Upper lobe of left lung (tissue), 4 donors: ENCODE results near the gene CDH6.

Experiments used
- POLR2A ChIP-seq, 4 donors: fragments of 450-650 bp; IDR thresholded peaks; one replicate each; pipeline ENCODE4 v1.5.1; 2016 to 2017; ENCODE audit warnings: antibody characterized with exemption in 4 of 4, mild to moderate bottlenecking in 2 of 4
- POLR2AphosphoS5 ChIP-seq, 2 donors: sonication (generic); formaldehyde crosslinking; IDR thresholded peaks; one replicate each; pipeline ENCODE4 v1.5.1; 2017; ENCODE audit warnings: antibody characterized with exemption in 2 of 2
- TF ChIP-seq, protein P1 (sequence below), 6 experiments: fragments of 450-650 bp in 4 of 6; fragments of 200-600 bp in 2 of 6; sonication (generic) in 2 of 6; IDR thresholded peaks; one replicate each; pipeline ENCODE4 v1.5.1; 2016 to 2019; ENCODE audit warnings: antibody characterized with exemption in 6 of 6

DNA sequence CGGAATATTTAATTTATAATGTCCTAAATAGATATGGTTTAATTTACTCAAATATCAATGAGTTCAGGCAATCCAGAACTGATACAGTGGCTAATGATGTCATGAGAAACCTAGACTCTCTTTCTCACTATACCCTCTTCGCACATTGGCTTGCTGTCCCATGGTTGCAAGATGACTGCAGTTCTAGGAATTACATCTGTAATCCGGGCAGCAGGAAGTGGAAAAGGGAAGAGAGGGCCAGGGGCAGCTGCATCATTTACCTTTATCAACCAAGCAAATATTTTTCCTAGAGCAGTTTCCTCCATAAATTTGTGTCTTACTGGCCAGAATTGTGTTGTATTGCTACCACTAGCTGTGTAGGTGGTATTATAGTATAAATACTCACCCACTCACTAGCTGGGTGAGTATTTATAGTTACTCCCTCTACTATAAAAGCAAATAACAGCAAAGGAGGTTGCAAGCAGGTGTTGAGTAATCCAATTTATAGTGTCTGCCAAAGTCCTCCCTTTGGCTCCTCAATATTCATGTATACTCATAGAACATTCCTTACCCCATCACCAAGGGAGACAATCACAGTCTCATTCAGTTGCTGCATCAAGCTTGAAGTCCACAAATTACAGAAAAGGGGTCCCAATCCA, 169.6 kb downstream of the CDH6 start:
- TF ChIP-seq, protein P1, sequence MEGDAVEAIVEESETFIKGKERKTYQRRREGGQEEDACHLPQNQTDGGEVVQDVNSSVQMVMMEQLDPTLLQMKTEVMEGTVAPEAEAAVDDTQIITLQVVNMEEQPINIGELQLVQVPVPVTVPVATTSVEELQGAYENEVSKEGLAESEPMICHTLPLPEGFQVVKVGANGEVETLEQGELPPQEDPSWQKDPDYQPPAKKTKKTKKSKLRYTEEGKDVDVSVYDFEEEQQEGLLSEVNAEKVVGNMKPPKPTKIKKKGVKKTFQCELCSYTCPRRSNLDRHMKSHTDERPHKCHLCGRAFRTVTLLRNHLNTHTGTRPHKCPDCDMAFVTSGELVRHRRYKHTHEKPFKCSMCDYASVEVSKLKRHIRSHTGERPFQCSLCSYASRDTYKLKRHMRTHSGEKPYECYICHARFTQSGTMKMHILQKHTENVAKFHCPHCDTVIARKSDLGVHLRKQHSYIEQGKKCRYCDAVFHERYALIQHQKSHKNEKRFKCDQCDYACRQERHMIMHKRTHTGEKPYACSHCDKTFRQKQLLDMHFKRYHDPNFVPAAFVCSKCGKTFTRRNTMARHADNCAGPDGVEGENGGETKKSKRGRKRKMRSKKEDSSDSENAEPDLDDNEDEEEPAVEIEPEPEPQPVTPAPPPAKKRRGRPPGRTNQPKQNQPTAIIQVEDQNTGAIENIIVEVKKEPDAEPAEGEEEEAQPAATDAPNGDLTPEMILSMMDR (IDR thresholded peaks at IDR 0.05), result no peak
- TF ChIP-seq POLR2AphosphoS5 (IDR thresholded peaks at IDR 0.05) (no peak), POLR2A (IDR thresholded peaks at IDR 0.05) (no peak)
